SKM-1 treated with dmso at 0.1 percent for 144 hours (cell line): ENCODE measurements around the gene CKAP5.
"Not testable (repeated sequence)": the region's sequence is repeated elsewhere in the genome, so short reads cannot be mapped to it uniquely, and the experiment has no call there.

Source experiments
- DNase-seq: peaks from one replicate; lab custom pipeline; 2025; ENCODE audit not compliant: unreplicated experiment; lab: John Stamatoyannopoulos, UW

CKAP5 gene

DNA sequence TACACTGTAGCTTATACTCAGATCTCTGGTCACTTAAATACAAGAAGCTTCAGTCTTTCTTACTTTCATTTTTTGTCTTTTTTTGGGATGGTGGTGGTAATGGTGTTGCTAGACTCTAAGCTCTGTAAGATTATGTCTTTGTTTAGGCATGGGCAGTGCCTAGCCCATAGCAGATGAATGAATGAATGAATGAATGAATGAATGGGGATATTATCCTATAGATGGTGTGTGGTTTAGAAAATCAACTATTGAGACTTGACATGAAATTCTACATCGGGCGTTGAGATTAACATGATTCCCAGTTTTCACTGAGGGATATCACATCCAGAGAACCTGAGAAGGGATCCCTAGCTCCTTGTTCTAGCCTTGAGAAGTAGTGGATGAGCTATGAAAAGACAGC lies 9.8 kb upstream of the CKAP5 start:
- no peak for DNase-seq

DNA sequence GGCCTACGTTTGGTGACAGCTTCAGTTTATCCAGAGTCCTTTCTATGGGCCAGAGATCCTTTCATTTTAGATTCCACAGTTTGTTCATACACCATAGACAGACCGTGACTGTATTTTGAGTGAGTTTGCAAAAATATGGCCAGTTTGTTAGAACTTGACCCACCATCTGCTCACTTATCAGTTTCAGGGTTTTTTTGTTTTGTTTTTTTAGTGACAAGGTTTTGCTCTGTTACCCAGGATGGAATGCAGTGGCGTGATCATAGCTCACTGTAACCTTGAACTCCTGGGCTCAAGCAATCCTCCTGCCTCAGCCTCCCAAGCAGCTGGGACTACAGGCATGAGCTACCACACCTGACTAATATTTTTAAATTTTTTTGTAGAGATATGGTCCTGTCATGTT lies 9.1 kb upstream of the CKAP5 start:
- DNase-seq, result no peak

GRCh38 chr11:46850829-46851380 lies 4.8 kb upstream of the CKAP5 start:
- DNase-seq, result no peak

- no peak for DNase-seq
Measured at GRCh38 chr11:46849631-46850030, 3.6 kb upstream of the CKAP5 start.

- peak; percentile 50 for DNase-seq
Measured at GRCh38 chr11:46846510-46846830, 390 bp upstream of the CKAP5 start.

GRCh38 chr11:46845440-46845739 lies 690 bp downstream of the CKAP5 start:
- no peak for DNase-seq

GRCh38 chr11:46840116-46840515 lies 6.0 kb downstream of the CKAP5 start:
- no peak for DNase-seq

GRCh38 chr11:46838501-46838900 lies 7.6 kb downstream of the CKAP5 start:
- no peak for DNase-seq

- no peak for DNase-seq
Measured at GRCh38 chr11:46837860-46838259, 8.2 kb downstream of the CKAP5 start.

- DNase-seq, result no peak
Measured at GRCh38 chr11:46836870-46837269, 9.2 kb downstream of the CKAP5 start.

GRCh38 chr11:46836431-46836830 lies 9.6 kb downstream of the CKAP5 start:
- DNase-seq, result no peak

DNA sequence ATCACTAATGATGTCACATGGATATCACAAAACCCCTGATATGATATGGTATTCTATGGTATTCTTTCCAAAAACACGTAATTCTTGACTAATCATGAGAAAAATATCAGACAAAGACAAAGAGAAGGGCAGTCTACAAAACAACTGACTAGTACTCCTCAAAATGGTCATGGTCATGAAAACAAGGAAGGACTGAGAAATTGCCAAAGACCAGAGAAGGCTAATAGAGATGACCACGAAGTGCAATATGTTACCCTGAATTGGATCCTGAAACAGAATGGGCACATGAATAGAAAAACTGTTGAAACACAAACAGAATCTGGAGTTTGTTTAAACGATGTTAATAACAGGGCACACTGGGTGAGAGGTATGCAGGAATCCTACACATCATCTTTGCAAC lies 10.2 kb downstream of the CKAP5 start:
- peak; percentile 14 for DNase-seq

- no peak for DNase-seq
Measured at GRCh38 chr11:46834821-46835220, 11.3 kb downstream of the CKAP5 start.

DNA sequence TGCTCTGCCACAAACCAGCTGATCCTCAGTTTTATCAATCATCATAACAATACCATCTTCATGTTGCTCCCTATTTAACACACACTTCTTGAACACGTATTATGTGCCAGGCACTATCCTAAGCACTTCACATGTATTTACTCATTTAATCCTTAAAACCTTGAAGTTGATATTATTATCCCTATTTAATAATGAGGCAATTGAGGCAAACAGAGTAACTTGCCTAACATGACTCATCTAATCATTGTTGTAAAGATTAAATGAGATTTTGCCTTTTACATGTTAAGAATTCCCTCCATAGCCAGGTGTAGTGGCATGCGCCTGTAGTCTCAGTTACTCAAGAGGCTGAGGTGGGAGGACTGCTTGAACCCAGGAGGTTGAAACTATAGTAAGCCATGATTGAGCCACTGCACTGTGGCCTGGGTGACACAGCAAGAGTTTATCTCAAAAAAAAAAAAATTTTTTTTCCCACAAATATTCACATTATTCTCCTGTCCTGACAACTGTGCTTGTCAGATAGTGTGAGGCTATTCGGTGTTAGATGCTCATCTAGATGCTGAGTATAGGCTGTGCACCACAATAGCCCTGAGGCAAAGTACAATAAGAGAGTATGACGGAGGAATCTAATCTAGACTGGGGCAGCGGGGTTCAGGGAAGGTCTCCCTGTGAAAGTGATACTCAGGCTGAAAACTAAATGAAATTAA lies 13.4 kb downstream of the CKAP5 start:
- DNase-seq, result no peak

DNA sequence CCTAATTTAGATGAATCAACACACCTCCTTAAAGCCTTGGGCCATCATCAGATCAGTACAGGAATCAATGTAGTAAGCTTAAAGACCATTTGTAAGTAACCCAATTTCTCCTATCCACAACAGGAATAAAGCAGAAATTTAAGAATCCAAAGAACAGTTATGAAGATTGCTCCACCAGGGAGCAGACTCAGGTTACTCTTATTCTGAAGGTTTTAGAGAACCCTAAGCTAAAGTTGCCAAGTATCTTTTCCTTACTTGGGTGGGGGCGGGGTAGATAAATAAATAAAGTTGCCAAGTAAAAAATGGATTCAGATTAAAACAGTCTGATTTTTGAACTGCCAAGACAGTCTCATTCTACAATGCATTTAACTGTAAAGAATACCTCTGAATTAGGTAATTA lies 18.1 kb downstream of the CKAP5 start:
- DNase-seq, result no peak

GRCh38 chr11:46826310-46827044 lies 19.6 kb downstream of the CKAP5 start:
- DNase-seq, result no peak

GRCh38 chr11:46808799-46809431 lies 37.2 kb downstream of the CKAP5 start:
- DNase-seq, result peak; percentile 21

GRCh38 chr11:46801694-46802470 lies 44.2 kb downstream of the CKAP5 start:
- DNase-seq, result no peak

- DNase-seq, result no peak
Measured at GRCh38 chr11:46800177-46800576, 45.9 kb downstream of the CKAP5 start.

GRCh38 chr11:46799725-46800124 lies 46.4 kb downstream of the CKAP5 start:
- DNase-seq, result not testable (repeated sequence)

- no peak for DNase-seq
Measured at GRCh38 chr11:46778416-46778815, 67.7 kb downstream of the CKAP5 start.
